Stomach (tissue), 9 donors: ENCODE results near the gene ZNF747. TPM values are rescaled to one million over a fixed set of nuclear protein-coding genes. Genes with fewer than 3 reads are reported as not detected.

Source experiments
- DNase-seq, 2 donors: peaks; one replicate each; pipeline versions ENCODE4 v3.0.0 to v3.0.0-alpha.2; 2013 to 2019
- H3K27ac ChIP-seq, 5 donors: fragments of 200-600 bp in 4 of 5; sonication (generic) in 4 of 5; one replicate each; pipeline ENCODE4 v1.5.1; 2013 to 2019; ENCODE audit warnings: mild to moderate bottlenecking in 1 of 5, moderate library complexity in 1 of 5
- H3K27me3 ChIP-seq, 3 donors: fragments of 200-600 bp; sonication (generic); one replicate each; pipeline ENCODE4 v1.5.1; 2017 to 2019; ENCODE audit warnings: mixed run types in 1 of 3
- H3K36me3 ChIP-seq, 4 donors: fragments of 200-600 bp; sonication (generic); 1 replicate in 3 of 4; 2 replicates in 1 of 4; pipeline ENCODE4 v1.5.1; 2016 to 2019
- H3K4me1 ChIP-seq, 4 donors: fragments of 200-600 bp; sonication (generic); one replicate each; pipeline ENCODE4 v1.5.1; 2016 to 2019
- H3K4me3 ChIP-seq, 4 donors: fragments of 200-600 bp; sonication (generic) in 3 of 4; one replicate each; pipeline ENCODE4 v1.5.1; 2016 to 2019; ENCODE audit warnings: mild to moderate bottlenecking in 1 of 4
- H3K9me3 ChIP-seq, 4 donors: fragments of 200-600 bp; sonication (generic); one replicate each; pipeline ENCODE4 v1.5.1; 2016 to 2019
- EP300 ChIP-seq: sonication (generic); formaldehyde crosslinking; IDR thresholded peaks from one replicate; pipeline ENCODE4 v1.6.1; 2017; ENCODE audit warnings: antibody characterized with exemption
- POLR2A ChIP-seq, 4 donors: fragments of 450-650 bp; IDR thresholded peaks; one replicate each; pipeline ENCODE4 v1.6.1; 2016; ENCODE audit warnings: antibody characterized with exemption in 4 of 4, control low read depth in 2 of 4, mild to moderate bottlenecking in 1 of 4, moderate library complexity in 1 of 4
- POLR2AphosphoS5 ChIP-seq, 3 donors: sonication (generic); formaldehyde crosslinking; IDR thresholded peaks; one replicate each; pipeline ENCODE4 v1.6.1; 2016; ENCODE audit warnings: antibody characterized with exemption in 3 of 3
- WGBS, 5 donors: extraction: QIAGEN DNeasy Blood & Tissue Kit in 3 of 5; methylation state at CpG; one replicate each; pipeline versions ENCODE4 v1.1.5 to v1.1.7; 2013 to 2018; 5-methylcytosine and 5-hydroxymethylcytosine counted together
- intact Hi-C: fragments of 100-400 bp; cut with DNase I; formaldehyde crosslinking; loops from one replicate; pipeline ENCODE4 v1.15.1; 2023; ENCODE audit warnings: low total_unique reads
- polyA plus RNA-seq, 3 donors: library from polyadenylated mRNA; stranded (reverse); fragments of 200-250 nt; gene quantifications; one replicate each; pipeline ENCODE4 v1.2.3, GENCODE V29; 2013
- total RNA-seq, 5 donors: library from RNA; depleted of rRNA; stranded (reverse); fragments of >200 nt; gene quantifications; one replicate each; pipeline versions ENCODE4 v1.1.0 to v1.2.3, GENCODE V29; 2014 to 2016
- TF ChIP-seq, protein P1 (sequence below), 7 experiments: fragments of 450-650 bp in 4 of 7; fragments of 200-600 bp in 3 of 7; sonication (generic) in 3 of 7; IDR thresholded peaks; one replicate each; pipeline ENCODE4 v1.5.1; 2016 to 2019; ENCODE audit warnings: antibody characterized with exemption in 7 of 7, control low read depth in 2 of 7, mild to moderate bottlenecking in 1 of 7
- donor health status: healthy with polysubstance abuse.
- donor health status: Bipolar disorder and iron deficiency.
- donor health status: healthy.

The ZNF747 gene
- total and polyA plus RNA-seq, 8 donors: 6.2 to 18.7 (median 10.8) TPM

DNA sequence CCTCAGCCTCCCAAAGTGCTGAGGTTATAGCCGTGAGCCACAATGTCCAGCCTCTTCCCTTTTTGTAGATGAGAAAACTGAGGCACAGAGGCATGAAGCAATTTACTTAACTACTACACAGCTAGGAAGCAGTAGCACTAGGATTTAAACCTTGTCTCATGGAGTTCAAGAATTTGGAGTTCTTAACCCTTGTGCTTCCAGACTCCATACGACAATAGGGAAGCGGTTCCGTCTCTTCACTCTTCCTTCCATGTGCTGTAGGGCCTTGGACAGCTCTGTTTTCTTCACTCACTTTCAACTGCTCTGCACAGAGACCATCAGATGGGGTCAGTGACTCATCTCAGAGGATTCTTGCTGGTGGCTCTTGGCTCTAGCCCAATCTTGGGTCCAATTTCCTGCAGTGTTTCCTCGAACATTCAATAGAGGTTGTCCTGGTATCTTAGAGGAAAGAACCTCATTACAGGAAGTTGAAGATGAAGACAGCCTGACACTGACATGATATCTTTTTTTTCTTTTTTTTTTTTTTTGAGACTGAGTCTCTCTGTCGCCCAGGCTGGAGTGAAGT, 42.8 kb downstream of the ZNF747 start:
- peak in 1 of 2 donors; percentile 51 for DNase-seq
- TF ChIP-seq EP300 (no peak), POLR2A (IDR thresholded peaks at IDR 0.05) (no peak), POLR2AphosphoS5 (IDR thresholded peaks at IDR 0.05) (no peak)
- TF ChIP-seq, protein P1, sequence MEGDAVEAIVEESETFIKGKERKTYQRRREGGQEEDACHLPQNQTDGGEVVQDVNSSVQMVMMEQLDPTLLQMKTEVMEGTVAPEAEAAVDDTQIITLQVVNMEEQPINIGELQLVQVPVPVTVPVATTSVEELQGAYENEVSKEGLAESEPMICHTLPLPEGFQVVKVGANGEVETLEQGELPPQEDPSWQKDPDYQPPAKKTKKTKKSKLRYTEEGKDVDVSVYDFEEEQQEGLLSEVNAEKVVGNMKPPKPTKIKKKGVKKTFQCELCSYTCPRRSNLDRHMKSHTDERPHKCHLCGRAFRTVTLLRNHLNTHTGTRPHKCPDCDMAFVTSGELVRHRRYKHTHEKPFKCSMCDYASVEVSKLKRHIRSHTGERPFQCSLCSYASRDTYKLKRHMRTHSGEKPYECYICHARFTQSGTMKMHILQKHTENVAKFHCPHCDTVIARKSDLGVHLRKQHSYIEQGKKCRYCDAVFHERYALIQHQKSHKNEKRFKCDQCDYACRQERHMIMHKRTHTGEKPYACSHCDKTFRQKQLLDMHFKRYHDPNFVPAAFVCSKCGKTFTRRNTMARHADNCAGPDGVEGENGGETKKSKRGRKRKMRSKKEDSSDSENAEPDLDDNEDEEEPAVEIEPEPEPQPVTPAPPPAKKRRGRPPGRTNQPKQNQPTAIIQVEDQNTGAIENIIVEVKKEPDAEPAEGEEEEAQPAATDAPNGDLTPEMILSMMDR (IDR thresholded peaks at IDR 0.05): no peak
- Histone ChIP-seq H3K4me1 (peaks cover 0 to 14% (median 7%) of the 10 kb centered on the region in 4 donors), H3K27me3 (peaks cover 0 to 11% (median 0%) of the 10 kb centered on the region in 3 donors), H3K36me3 (peaks cover 0 to 33% (median 5%) of the 10 kb centered on the region in 4 donors), H3K9me3 (no peaks in the 10 kb centered on the region), H3K27ac (no peak overlapping the region), H3K4me3 (no peak overlapping the region)
- intact Hi-C loops: no loop called here
- WGBS, 5 donors: 56 to 69% (median 59%) methylated on average over 6 of the region's 6 CpGs

- H3K27me3 ChIP-seq: peaks cover 0 to 8% (median 0%) of the 10 kb centered on the region in 3 donors
- H3K36me3 ChIP-seq: peaks cover 0 to 33% (median 5%) of the 10 kb centered on the region in 4 donors
- intact Hi-C loops: no loop called here
- TF ChIP-seq, protein P1 (IDR thresholded peaks at IDR 0.05): no peak
- TF ChIP-seq POLR2AphosphoS5 (IDR thresholded peaks at IDR 0.05): no peak
- no peak for TF ChIP-seq EP300
- TF ChIP-seq POLR2A (IDR thresholded peaks at IDR 0.05): no peak
- no peaks in the 10 kb centered on the region for H3K9me3 ChIP-seq
- H3K4me3 ChIP-seq: no peak overlapping the region
- no peak overlapping the region for H3K27ac ChIP-seq
- H3K4me1 ChIP-seq: peaks cover 0 to 14% (median 7%) of the 10 kb centered on the region in 4 donors
- DNase-seq: no peak
- WGBS, 5 donors: 77 to 93% (median 90%) methylated on average over 4 of the region's 4 CpGs
Observed at GRCh38 chr16:30491229-30491628, 43.4 kb downstream of the ZNF747 start.

DNA sequence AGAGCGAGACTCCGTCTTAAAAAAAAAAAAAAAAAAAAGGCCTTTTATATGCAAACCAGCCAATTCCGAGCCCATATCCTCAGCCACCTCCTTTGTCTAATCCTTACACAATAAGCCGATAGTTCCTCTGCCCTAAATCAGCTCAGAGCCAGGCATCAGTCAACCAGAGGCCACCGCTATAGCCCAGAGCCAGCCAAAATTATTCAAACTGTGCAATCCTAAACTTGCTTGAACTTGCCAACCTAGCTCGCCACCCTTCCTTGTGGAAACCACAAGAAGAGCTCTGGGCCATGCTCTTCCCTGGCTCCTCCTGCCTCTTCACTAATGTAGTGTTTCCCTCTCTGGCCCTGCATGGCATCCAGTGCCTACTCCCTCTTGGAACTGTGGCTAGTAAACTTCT, 44.4 kb downstream of the ZNF747 start:
- no peak for DNase-seq
- Histone ChIP-seq H3K4me1 (peaks cover 0 to 14% (median 7%) of the 10 kb centered on the region in 4 donors), H3K27ac (no peak overlapping the region), H3K4me3 (no peak overlapping the region), H3K36me3 (peaks cover 0 to 26% (median 5%) of the 10 kb centered on the region in 4 donors), H3K27me3 (no peaks in the 10 kb centered on the region), H3K9me3 (no peaks in the 10 kb centered on the region)
- WGBS, 5 donors: 82 to 98% (median 87%) methylated on average over 6 of the region's 6 CpGs
- intact Hi-C loops: no loop called here
- TF ChIP-seq EP300 (no peak), POLR2A (IDR thresholded peaks at IDR 0.05) (no peak), POLR2AphosphoS5 (IDR thresholded peaks at IDR 0.05) (no peak)
- TF ChIP-seq, protein P1 (IDR thresholded peaks at IDR 0.05): no peak

- no peak overlapping the region for H3K4me3 ChIP-seq
- DNase-seq: peak in 1 of 2 donors; percentile 29
- H3K27me3 ChIP-seq: no peaks in the 10 kb centered on the region
- peaks cover 0 to 18% (median 1%) of the 10 kb centered on the region in 4 donors for H3K36me3 ChIP-seq
- intact Hi-C loops: no loop called here
- WGBS, 5 donors: 50 to 64% (median 58%) methylated on average over 10 to 11 of the region's 11 CpGs
- no peaks in the 10 kb centered on the region for H3K9me3 ChIP-seq
- TF ChIP-seq EP300 (no peak), POLR2A (IDR thresholded peaks at IDR 0.05) (no peak), POLR2AphosphoS5 (IDR thresholded peaks at IDR 0.05) (no peak)
- TF ChIP-seq, protein P1 (IDR thresholded peaks at IDR 0.05): no peak
- peaks cover 0 to 14% (median 7%) of the 10 kb centered on the region in 4 donors for H3K4me1 ChIP-seq
- H3K27ac ChIP-seq: peak overlapping the region in 2 of 5 donors; percentile 42 to 43
Observed at GRCh38 chr16:30488764-30489605, 45.7 kb downstream of the ZNF747 start.
